ENCODE measurements around the gene PEX14. TPM values are rescaled to one million over a fixed set of nuclear protein-coding genes. Genes with fewer than 3 reads are reported as not detected.

Gene PEX14
- total RNA-seq, 1 donor from 2014 or later: 17.9 TPM

DNA sequence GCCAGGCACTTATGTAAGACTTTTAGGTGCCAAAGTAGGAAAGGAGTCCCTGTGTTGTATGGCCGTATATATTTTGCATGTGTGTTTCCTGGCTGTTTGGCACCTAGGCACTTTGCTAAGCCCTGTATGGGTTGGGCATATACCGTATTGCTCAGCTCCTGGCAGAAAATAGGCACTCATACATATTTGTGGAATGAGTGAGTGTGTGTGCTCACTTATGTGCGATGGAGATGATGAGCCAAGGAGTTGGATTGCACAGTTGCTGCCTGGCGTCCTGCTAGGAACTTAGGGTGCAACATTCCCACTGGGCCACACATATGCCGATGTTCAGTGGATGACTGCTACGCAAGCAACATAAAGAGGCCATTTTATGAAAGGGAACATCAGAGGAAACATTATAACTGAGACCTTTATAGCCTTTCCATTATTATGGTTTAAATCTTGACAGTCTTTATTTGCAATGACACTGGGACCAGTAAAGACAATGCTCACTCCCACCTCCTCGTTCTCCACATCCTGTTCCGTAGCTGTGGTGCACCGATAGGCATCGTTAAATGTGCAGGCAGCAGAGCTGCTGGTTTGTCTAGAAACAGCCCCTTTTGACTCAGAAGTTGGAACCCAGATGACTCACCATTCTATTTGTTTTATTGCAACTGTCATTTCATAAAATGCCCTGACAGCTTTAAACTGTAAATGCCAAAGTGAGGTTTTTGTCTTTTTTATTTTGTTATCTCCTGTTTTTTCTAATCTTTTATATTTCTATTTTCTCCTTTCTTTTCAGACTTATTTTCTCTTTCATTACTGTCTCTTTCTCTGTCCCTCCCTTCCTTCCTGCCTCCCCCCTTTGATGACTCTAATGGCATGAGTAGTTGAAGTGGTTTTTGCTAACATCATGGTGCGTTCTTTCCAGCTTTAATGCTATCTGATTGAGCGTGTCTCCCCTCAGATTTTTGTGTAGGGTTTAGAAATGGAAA, 36.1 kb downstream of the PEX14 start:
- DNase-seq (ENCODE audit: low spot score) (no peak), ATAC-seq (no peak)
- intact Hi-C loops (cut with DNase I): no loop called here

DNA sequence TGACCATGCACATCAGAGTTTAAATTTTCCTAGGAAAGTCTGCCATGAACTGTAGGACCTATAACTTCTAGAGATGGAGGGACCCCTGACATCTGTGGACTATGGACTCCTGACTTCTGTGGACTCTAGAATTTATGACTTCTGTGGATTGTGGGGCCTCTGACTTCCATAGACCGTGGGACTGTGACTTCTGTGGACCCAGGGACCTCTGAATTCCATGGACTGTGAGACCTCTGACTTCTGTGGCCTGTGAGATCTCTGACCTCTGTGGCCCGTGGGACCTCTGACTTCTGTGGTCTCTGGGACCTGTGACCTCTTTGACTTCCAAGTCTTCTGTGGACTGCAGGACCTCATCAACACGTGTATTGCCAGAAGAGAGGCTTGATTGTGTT, 36.7 kb downstream of the PEX14 start:
- intact Hi-C loops (cut with DNase I): no loop called here
- DNase-seq (ENCODE audit: low spot score): no peak
- no peak for ATAC-seq

DNA sequence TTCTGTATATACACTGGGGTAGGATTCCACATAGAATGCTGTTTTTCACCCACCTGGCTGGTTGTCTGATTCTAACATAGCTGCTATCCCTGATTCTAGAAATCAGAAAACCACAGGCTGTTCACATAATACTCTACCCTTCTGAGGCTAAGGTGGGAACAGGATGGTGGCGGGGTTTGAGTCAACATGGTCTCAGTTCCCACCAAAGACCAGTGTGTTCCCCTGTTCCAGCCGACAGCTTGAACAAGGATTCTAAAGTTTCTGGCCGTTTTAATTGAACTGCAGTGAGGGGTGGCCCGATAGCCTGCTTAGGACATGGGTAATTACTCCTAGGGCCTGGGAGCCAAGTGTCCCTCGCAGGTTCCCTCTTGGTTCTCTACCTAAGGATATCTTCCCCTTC, 38.4 kb downstream of the PEX14 start:
- intact Hi-C loops (cut with DNase I): no loop called here
- ATAC-seq (no peak), DNase-seq (ENCODE audit: low spot score) (no peak)

GRCh38 chr1:10514490-10515235, 39.9 kb downstream of the PEX14 start:
- intact Hi-C loops (cut with DNase I): no loop called here
- peak; percentile 53 for DNase-seq (ENCODE audit: low spot score)

GRCh38 chr1:10515301-10515975, 40.7 kb downstream of the PEX14 start:
- ATAC-seq (no peak), DNase-seq (ENCODE audit: low spot score) (peak; percentile 42)
- intact Hi-C loops (cut with DNase I): no loop called here

More at GRCh38 chr1:10514490-10515235, 39.9 kb downstream of the PEX14 start:
- no peak for ATAC-seq

DNA sequence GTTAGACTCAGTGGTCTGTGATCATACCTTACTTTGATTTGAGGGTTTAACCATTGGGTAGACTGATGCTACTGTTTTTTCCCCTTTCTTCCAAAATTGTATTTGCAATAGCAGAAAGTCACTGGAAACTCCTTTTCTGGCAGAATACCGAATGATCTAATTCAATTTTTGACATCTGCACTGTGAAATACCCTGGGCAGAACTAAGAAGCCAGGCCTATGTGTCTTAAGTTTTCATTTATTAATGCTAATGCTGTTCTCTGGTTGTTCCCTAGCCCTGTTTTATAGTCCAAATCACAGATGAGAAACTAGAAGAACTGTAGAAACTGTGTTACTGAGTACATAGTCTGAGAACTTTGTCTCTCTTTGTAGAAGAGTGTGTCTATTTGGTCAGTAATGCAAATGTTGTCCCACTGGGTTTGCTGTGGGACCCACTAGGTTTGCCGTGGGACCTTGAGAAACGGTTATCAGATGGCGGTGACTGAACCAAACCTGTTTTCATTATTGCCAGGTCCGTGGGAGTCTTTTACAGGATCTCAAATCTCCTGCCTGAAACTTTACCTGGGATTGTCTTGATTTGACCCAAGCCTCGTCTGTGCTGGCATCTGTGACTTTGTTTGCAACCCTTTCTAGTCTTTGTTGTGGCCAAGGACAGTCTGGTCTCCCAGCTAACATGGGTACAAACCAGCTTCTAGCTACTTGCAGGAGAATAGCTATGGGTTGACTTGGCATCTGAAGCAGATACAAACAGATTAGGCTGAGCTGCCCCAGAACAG, 41.4 kb downstream of the PEX14 start:
- peak; percentile 8 for DNase-seq (ENCODE audit: low spot score)
- no peak for ATAC-seq

GRCh38 chr1:10516925-10517676, 42.4 kb downstream of the PEX14 start:
- DNase-seq (ENCODE audit: low spot score): peak; percentile 23
- ATAC-seq: no peak
- intact Hi-C loops (cut with DNase I): no loop called here

More for the DNA sequence above, 41.4 kb downstream of the PEX14 start:
- intact Hi-C loops (cut with DNase I): no loop called here

DNA sequence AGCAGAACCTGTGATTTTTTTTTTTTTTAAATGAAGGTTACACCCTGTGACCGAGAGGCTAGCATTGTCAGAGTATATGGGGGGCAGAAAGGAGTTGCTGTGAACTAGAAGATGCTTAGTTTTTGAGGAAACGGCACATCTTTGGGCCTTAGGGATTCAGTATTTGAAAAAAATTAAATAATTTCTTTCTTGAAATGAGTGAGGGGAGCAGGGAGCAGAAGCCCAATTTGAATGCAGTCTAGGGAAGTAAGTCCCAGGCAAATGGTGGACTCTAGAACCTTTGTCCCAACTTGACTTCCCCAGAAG, 42.9 kb downstream of the PEX14 start:
- intact Hi-C loops (cut with DNase I): no loop called here
- no peak for DNase-seq (ENCODE audit: low spot score)
- ATAC-seq: no peak

- ATAC-seq (no peak), DNase-seq (ENCODE audit: low spot score) (peak; percentile 38)
- intact Hi-C loops (cut with DNase I): no loop called here
Observed at GRCh38 chr1:10519016-10519417, 44.3 kb downstream of the PEX14 start.

DNA sequence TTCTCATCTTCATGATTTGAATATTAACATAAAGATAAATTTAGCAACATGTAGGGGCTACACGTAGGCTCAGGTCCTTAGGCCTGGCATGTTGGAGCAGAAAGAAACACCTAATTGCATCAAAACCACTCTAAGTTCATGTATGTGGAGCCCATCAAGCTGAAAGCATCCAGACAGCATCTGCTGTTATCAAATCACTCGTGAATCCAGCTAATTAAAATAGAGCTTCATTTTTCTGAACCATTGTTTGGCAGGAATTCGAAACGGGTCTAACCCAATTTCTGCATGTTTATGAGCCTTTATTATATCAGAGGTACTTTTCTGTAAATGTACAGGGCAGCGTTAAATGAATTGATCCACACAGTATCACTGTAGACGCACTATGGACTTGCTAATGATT, 45.7 kb downstream of the PEX14 start:
- ATAC-seq (no peak), DNase-seq (ENCODE audit: low spot score) (no peak)
- intact Hi-C loops (cut with DNase I): no loop called here

- intact Hi-C loops (cut with DNase I): no loop called here
- no peak for ATAC-seq
- DNase-seq (ENCODE audit: low spot score): no peak
Observed at GRCh38 chr1:10520952-10521351, 46.2 kb downstream of the PEX14 start.

- intact Hi-C loops (cut with DNase I): no loop called here
- DNase-seq (ENCODE audit: low spot score) (no peak), ATAC-seq (no peak)
Observed at GRCh38 chr1:10521537-10522157, 46.9 kb downstream of the PEX14 start.

DNA sequence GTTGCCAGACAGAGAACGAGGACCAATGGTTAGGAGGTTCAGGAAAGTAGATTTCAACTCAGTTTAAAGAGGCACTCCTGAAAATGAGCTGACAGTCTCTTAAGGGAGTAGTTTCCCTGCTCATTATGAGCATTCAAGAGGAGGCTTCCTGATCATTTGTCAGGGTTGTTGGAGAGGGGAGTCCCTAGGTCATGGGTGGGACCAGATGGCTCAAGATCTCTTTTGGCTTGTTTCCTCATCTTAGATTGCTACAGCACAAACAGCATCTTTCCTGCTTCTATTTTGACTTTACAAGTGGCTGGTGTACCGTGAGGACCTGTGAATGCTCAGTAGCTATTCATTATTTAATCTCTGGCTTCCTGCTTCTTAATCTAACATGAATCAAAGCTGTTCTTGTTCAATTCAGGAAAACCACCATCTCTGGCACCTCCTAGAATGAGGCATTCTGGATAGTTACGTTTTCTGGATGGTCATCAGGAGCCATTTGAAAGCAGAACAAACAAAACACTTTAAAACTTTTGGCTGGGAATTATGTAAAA, 47.6 kb downstream of the PEX14 start:
- DNase-seq (ENCODE audit: low spot score) (no peak), ATAC-seq (no peak)
- intact Hi-C loops (cut with DNase I): no loop called here

GRCh38 chr1:10525208-10525607, 50.5 kb downstream of the PEX14 start:
- intact Hi-C loops (cut with DNase I): no loop called here
- no peak for ATAC-seq
- no peak for DNase-seq (ENCODE audit: low spot score)

DNA sequence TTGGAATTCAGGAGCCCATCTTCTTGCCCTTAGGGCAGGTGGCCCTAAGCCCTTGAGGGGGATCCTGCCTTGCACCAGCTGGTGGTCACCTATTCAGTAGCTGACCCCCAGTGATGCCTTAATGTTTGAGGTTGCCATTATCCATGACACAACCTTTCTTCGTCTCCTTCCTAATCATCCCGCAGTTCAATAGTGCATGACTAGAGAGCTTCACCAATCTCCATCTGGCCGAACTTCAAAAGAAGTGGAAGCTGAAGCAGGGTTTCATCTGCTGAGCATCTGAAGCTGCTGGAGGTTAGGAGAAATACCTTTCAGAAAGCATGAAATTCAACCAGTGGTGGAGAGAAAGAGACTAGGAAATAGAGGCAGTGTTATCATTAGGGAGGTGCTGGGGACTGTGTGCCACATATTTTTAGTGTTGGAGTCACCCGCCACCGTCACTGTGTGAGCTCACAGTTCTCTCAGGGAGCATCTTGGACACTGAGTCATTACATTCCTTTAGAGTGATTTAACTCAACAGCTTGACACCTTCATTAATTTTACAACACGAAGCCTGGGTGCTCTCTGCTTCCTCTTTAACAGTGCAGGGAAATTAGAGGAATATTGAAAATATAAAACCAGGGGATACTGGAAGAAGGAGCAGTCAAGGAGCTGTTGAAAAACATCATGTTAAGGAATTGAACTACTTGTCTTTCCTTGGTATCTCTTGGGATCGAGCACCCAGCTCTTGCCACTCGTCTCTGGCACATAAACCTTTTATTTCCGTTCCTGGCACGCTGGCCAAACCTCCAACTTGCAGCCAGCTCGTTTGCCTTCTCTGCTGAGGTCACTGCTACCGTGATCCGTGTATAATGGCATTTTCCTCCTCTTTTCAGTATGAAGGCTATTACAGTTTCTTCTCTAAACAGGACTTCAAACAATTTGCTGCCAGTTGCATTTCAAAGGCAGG, 53.6 kb downstream of the PEX14 start:
- intact Hi-C loops (cut with DNase I): no loop called here
- ATAC-seq (no peak), DNase-seq (ENCODE audit: low spot score) (no peak)

DNA sequence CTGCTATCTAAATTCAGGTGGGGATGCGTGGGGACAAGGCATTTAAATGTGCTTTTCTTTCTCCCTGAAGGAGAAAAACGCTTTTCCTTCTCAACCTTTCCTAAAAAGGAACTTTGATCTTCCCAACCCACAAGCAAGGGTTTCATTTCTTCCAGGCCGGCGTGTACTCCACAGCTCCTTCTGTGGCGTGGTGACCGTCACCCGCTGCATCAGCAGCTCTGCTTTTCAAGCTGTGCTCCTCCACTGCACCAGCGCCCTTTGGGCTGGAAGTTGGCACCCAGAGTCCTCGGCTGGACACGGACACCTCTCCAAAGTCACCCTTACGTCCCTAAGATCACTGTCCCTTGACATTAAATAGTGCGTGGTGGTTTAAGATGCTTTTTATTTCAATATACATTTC, 54.3 kb downstream of the PEX14 start:
- DNase-seq (ENCODE audit: low spot score) (no peak), ATAC-seq (no peak)
- intact Hi-C loops (cut with DNase I): no loop called here

DNA sequence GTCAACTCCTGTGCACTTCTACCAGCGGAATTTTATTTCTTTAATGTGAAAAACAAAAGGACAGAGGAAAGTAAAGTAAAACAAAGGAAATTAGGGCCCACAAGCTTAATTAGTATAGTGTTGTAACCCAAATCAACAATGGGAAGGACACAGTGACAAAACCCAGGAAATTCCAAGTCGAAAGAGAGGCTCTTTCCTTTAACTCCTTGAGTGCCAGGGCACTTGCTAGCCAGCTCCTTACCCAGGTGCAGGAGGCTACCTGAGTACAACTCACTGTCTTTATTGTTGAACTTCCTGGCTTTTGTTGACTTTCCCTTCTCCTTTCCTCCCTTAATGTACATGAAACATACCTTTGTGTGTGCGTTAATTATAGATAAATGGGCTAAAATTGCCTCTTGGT, 55.0 kb downstream of the PEX14 start:
- ATAC-seq (no peak), DNase-seq (ENCODE audit: low spot score) (no peak)
- intact Hi-C loops (cut with DNase I): no loop called here
